ENCODE measurements around the gene FZD10. TPM values are rescaled to one million over a fixed set of nuclear protein-coding genes. Genes with fewer than 3 reads are reported as not detected.

The FZD10 gene
- total and polyA plus RNA-seq, 2 experiments from 2014 or later: 0.11 to 0.45 TPM

GRCh38 chr12:130166306-130166705 is 4.0 kb downstream of the FZD10 start (continued):
- no peak for TF ChIP-seq ZNF462 (CRISPR knock-in tag; IDR thresholded peaks at IDR 0.05)
- TF ChIP-seq CTCF (conservative IDR thresholded peaks at IDR 0.05; ENCODE audit: low read depth in 2 of 2): no peak
- no peak for TF ChIP-seq NANOG (IDR thresholded peaks at IDR 0.05; ENCODE audit: borderline replicate concordance)
- no peak for TF ChIP-seq ETS1 (IDR thresholded peaks at IDR 0.05)
- TF ChIP-seq ZNF114 (CRISPR knock-in tag; IDR thresholded peaks at IDR 0.05): no peak

- peaks cover 67% of the 10 kb centered on the region for H3K36me3 Mint-ChIP-seq (ENCODE audit: low read depth)
- Histone ChIP-seq H3K4me1 (ENCODE audit: insufficient read depth) (peaks cover 10% of the 10 kb centered on the region), H3K27me3 (ENCODE audit: insufficient read depth) (peaks cover 100% of the 10 kb centered on the region), H2AFZ (no peak overlapping the region), H3K27ac (ENCODE audit: low read depth) (no peak overlapping the region), H3K4me2 (no peak overlapping the region), H3K79me2 (replicated peaks; ENCODE audit: insufficient read depth) (no peaks in the 10 kb centered on the region), H3K4me3 (no peak overlapping the region), H4K20me1 (replicated peaks; ENCODE audit: insufficient read depth) (no peaks in the 10 kb centered on the region; the same call in 1 of the 2 replicates), H3K9me2 (ENCODE audit: insufficient read depth) (no peaks in the 10 kb centered on the region), H3K36me3 (ENCODE audit: insufficient read depth) (0 out of 2 replicates have a peak, but pooled peaks cover 3% of the 10 kb centered on the region), H3F3A (replicated peaks; ENCODE audit: low read depth) (0 out of 2 replicates have a peak, but pooled peaks cover 4% of the 10 kb centered on the region)
- no peak overlapping the region for H3K4me3 Mint-ChIP-seq
- no peak overlapping the region for H3K27ac Mint-ChIP-seq
- ATAC-seq (no peak), DNase-seq (ENCODE audit: low spot score) (no peak)
- H3K4me1 Mint-ChIP-seq: no peaks in the 10 kb centered on the region
- peaks cover 96% of the 10 kb centered on the region for H3K9me3 Mint-ChIP-seq
- H3K27me3 Mint-ChIP-seq (ENCODE audit: insufficient read depth, low read depth, poor library complexity): peaks cover 5% of the 10 kb centered on the region
- no peak for TF ChIP-seq STAT1 (IDR thresholded peaks at IDR 0.05; ENCODE audit: unreplicated experiment)
- no peak for TF ChIP-seq REST (IDR thresholded peaks at IDR 0.05; ENCODE audit: unreplicated experiment)
- TF ChIP-seq NANOG (IDR thresholded peaks at IDR 0.05; ENCODE audit: borderline replicate concordance): no peak
- TF ChIP-seq EZH2 (IDR thresholded peaks at IDR 0.05; ENCODE audit: low read depth, unreplicated experiment): no peak
- TF ChIP-seq CTCF (conservative IDR thresholded peaks at IDR 0.05; ENCODE audit: low read depth in 2 of 2): no peak
- TF ChIP-seq EZH2phosphoT487 (IDR thresholded peaks at IDR 0.05; ENCODE audit: unreplicated experiment): no peak
- no peak for TF ChIP-seq CREB1 (CRISPR knock-in tag; IDR thresholded peaks at IDR 0.05; ENCODE audit: low read depth)
Observed at GRCh38 chr12:130167537-130167936, 5.3 kb downstream of the FZD10 start.

Data from GM23338 (cell line).